Naive thymus-derived CD4-positive, alpha-beta T cell (primary cell): Measurements from ENCODE around the gene NSF. TPM values are rescaled to one million over a fixed set of nuclear protein-coding genes. Genes with fewer than 3 reads are reported as not detected.
"Not testable (repeated sequence)": the region's sequence is repeated elsewhere in the genome, so short reads cannot be mapped to it uniquely, and the experiment has no call there.

ENCODE experiments used
- ATAC-seq: fragments of 150-1000 bp; cut with Tn5 transposase; 2 replicates; pipeline ENCODE4 v1.10.0; 2021; ENCODE audit warnings: mild to moderate bottlenecking, moderate library complexity
- CTCF ChIA-PET: fragments of 350-600 bp; sonication (Branson Sonifier 250); formaldehyde crosslinking; loops from one replicate; lab custom pipeline; 2021; ENCODE audit warnings: antibody characterized with exemption; lab: Charles Lee
- POLR2A ChIA-PET: fragments of 350-600 bp; sonication (Branson Sonifier 250); formaldehyde crosslinking; loops from one replicate; lab custom pipeline; 2021; ENCODE audit warnings: antibody characterized with exemption, inconsistent platforms; lab: Charles Lee
- DNase-seq, 9 donors: peaks; one replicate each; pipeline versions ENCODE4 v3.0.0 to v3.0.0-alpha.2; 2020 to 2022; ENCODE audit warnings: mixed read lengths in 1 of 9
- H3K27ac ChIP-seq: one replicate; pipeline ENCODE4 v1.7.0; 2013; ENCODE audit warnings: mild to moderate bottlenecking, low read depth, low read length, moderate library complexity
- H3K27me3 ChIP-seq, 2 donors: one replicate each; pipeline ENCODE4 v1.7.0; 2013; ENCODE audit warnings: low read length in 2 of 2, mild to moderate bottlenecking in 2 of 2, moderate library complexity in 2 of 2; ENCODE audit not compliant: control insufficient read depth in 2 of 2, insufficient read depth in 2 of 2
- H3K36me3 ChIP-seq, 3 experiments: 1 replicate in 2 of 3; 2 replicates in 1 of 3; pipeline ENCODE4 v1.7.0; 2013; ENCODE audit warnings: low read length in 3 of 3, mild to moderate bottlenecking in 3 of 3, moderate library complexity in 1 of 3; ENCODE audit not compliant: insufficient read depth in 3 of 3, control insufficient read depth in 2 of 3
- H3K4me1 ChIP-seq, 2 donors: one replicate each; pipeline ENCODE4 v1.7.0; 2013; ENCODE audit warnings: low read length in 2 of 2, mild to moderate bottlenecking in 2 of 2, moderate library complexity in 1 of 2; ENCODE audit not compliant: control insufficient read depth in 2 of 2, insufficient read depth in 2 of 2
- H3K4me3 ChIP-seq: 2 replicates; pipeline ENCODE4 v1.7.0; 2013; ENCODE audit warnings: mild to moderate bottlenecking, low read length
- H3K9me3 ChIP-seq, 3 experiments: 1 replicate in 2 of 3; 2 replicates in 1 of 3; pipeline ENCODE4 v1.7.0; 2013; ENCODE audit warnings: low read length in 3 of 3; ENCODE audit not compliant: control insufficient read depth in 2 of 3
- H3K27ac Mint-ChIP-seq, 9 donors: one replicate each; pipeline ENCODE4 v1.8.0; 2020 to 2022; ENCODE audit warnings: mixed read lengths in 9 of 9, mild to moderate bottlenecking in 8 of 9, moderate library complexity in 5 of 9, inconsistent platforms in 2 of 9
- H3K27me3 Mint-ChIP-seq, 5 donors: one replicate each; pipeline ENCODE4 v1.8.0; 2021 to 2022; ENCODE audit warnings: mixed read lengths in 5 of 5, mild to moderate bottlenecking in 1 of 5
- H3K36me3 Mint-ChIP-seq, 5 donors: one replicate each; pipeline ENCODE4 v1.8.0; 2020 to 2022; ENCODE audit warnings: mixed read lengths in 5 of 5, mild to moderate bottlenecking in 3 of 5, inconsistent platforms in 1 of 5
- H3K4me1 Mint-ChIP-seq, 7 donors: one replicate each; pipeline ENCODE4 v1.8.0; 2020 to 2022; ENCODE audit warnings: mixed read lengths in 7 of 7, mild to moderate bottlenecking in 3 of 7, inconsistent platforms in 1 of 7
- H3K4me3 Mint-ChIP-seq, 10 donors: one replicate each; pipeline ENCODE4 v1.8.0; 2020 to 2022; ENCODE audit warnings: mild to moderate bottlenecking in 10 of 10, mixed read lengths in 10 of 10, moderate library complexity in 6 of 10, inconsistent platforms in 2 of 10
- H3K9me3 Mint-ChIP-seq, 11 donors: one replicate each; pipeline ENCODE4 v1.8.0; 2020 to 2022; ENCODE audit warnings: mixed read lengths in 11 of 11, mild to moderate bottlenecking in 4 of 11, inconsistent platforms in 1 of 11, moderate library complexity in 1 of 11
- intact Hi-C, 2 donors: fragments of 100-400 bp; cut with micrococcal nuclease; formaldehyde crosslinking; loops; one replicate each; pipeline ENCODE4 v1.15.1; 2023
- polyA plus RNA-seq, 2 donors: library from polyadenylated mRNA; unstranded; fragments of 300-500 nt; fragmentation: Illumina TruSeq; gene quantifications; one replicate each; pipeline ENCODE4 v1.2.3, GENCODE V29; 2021
- total RNA-seq, 6 experiments: library from RNA in 5 of 6; stranded (reverse) in 5 of 6; gene quantifications; 1 replicate in 5 of 6; 2 replicates in 1 of 6; pipeline ENCODE4 v1.2.3 and lab custom pipeline; 2021 to 2026

NSF gene
- total and polyA plus RNA-seq, 7 experiments from 2014 or later, result 13.0 to 59.8 (median 36.1) TPM

DNA sequence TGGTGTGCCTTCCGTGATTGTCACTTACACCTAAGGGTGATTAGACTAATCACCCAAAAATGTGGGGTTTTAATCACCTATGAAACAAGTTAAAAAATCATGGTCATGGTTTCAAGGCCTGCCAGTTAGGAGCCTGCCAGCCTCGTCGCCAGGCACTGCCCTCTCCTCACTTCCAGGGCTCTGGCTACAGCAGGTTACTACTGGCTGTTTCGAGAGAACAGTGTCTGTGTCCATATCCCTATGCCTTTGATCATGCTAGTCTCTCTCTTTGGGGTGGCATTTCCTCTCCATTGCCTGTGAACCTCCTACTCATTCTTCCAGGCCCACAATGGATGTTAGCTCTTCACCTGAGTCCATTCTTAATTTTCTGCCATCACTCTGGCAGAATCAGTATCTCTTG is 80.3 kb downstream of the NSF start:
- H3K4me1 ChIP-seq, H3K27ac Mint-ChIP-seq, intact Hi-C loops, CTCF ChIA-PET, DNase-seq, H3K27me3 ChIP-seq, POLR2A ChIA-PET, H3K27ac ChIP-seq, H3K36me3 Mint-ChIP-seq, H3K9me3 ChIP-seq, H3K4me3 ChIP-seq, H3K27me3 Mint-ChIP-seq, H3K36me3 ChIP-seq, H3K4me3 Mint-ChIP-seq, ATAC-seq, H3K9me3 Mint-ChIP-seq, H3K4me1 Mint-ChIP-seq: not testable (repeated sequence)

DNA sequence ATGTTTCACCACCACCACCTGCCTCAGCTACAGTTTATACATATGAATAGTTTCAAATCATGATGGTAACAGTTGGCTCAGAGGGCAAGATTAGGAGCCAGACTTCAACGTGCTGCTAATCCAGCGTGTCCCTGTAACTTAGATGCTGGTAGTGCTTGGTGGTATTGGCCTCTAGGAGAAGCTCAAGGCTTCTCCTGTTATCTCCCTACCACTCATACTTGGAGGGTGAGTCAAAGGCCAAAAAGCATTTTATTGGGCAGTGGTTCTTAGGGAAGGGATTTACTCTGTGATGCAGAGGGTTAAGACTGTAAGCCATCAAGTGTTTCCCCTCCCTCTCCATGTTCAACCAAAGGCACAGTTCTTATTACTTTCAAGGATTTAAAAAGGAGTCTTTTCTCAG is 82.3 kb downstream of the NSF start:
- DNase-seq, H3K9me3 ChIP-seq, H3K27ac ChIP-seq, H3K4me1 ChIP-seq, H3K4me3 Mint-ChIP-seq, H3K4me3 ChIP-seq, H3K27ac Mint-ChIP-seq, H3K4me1 Mint-ChIP-seq, intact Hi-C loops, H3K36me3 ChIP-seq, H3K27me3 Mint-ChIP-seq, H3K27me3 ChIP-seq, H3K9me3 Mint-ChIP-seq, ATAC-seq, H3K36me3 Mint-ChIP-seq, POLR2A ChIA-PET, CTCF ChIA-PET: not testable (repeated sequence)

DNA sequence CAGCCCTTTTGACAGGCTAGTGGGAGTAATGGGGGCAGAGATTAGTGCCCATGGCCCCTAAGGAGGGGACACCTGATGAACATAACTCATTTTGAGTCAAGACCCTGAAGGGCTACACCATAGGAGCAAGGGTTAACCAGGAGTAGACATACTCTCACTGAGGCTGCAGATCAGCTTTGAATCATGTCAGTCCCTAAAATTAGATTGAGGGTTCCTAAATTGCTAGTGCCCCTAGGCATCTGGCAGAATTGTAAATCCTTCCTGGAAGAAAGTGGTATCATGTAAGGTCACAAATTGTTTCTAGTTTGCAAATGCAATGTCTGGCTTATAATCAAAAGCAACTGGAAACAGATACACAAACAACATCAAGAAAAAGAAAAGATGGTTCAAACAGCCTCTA is 87.3 kb downstream of the NSF start:
- H3K36me3 ChIP-seq, H3K27ac Mint-ChIP-seq, POLR2A ChIA-PET, intact Hi-C loops, DNase-seq, H3K9me3 ChIP-seq, ATAC-seq, H3K9me3 Mint-ChIP-seq, H3K4me3 ChIP-seq, H3K4me3 Mint-ChIP-seq, H3K4me1 Mint-ChIP-seq, H3K27me3 Mint-ChIP-seq, H3K27ac ChIP-seq, H3K36me3 Mint-ChIP-seq, H3K27me3 ChIP-seq, H3K4me1 ChIP-seq, CTCF ChIA-PET: not testable (repeated sequence)

DNA sequence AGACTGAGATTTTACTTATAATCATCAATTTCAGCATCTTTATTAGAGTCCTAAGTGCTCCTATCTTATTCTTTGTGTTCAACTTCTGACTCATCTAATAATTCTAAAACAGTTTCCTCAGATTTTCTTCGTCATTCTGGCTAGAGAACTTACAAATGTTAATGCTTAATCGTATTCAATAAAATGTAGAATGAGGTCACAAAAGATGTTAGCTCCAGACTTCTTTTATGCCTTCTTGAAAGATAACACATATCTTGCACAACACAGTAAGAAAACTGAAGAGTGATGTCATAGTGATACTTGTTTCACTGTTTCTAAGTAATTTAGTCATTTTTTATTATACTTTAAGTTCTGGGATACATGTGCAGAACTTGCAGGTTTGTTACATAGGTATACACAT is 93.2 kb downstream of the NSF start:
- H3K4me1 Mint-ChIP-seq, H3K4me1 ChIP-seq, DNase-seq, H3K4me3 ChIP-seq, H3K36me3 Mint-ChIP-seq, H3K9me3 ChIP-seq, H3K9me3 Mint-ChIP-seq, H3K27ac Mint-ChIP-seq, H3K4me3 Mint-ChIP-seq, intact Hi-C loops, H3K27me3 Mint-ChIP-seq, H3K27ac ChIP-seq, CTCF ChIA-PET, H3K27me3 ChIP-seq, POLR2A ChIA-PET, H3K36me3 ChIP-seq, ATAC-seq: not testable (repeated sequence)

DNA sequence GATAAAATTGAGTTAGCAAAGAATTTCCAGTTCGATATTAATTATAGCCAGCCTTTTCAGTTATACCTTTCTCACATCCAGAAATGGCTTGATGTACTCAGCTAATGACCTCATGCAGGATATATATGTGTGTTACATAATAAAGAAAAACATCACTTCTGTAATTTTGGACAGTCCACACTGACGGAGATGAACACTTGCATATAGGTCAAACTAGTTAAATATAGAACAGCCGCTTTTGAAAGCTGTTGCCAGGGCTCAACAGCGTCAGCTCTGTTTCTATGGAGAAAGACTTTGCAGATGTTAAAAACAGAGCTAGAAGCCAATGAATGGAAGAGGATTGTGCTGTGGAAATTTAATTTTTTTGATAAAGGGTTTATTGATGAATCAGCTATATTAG is 94.8 kb downstream of the NSF start:
- H3K4me1 ChIP-seq, H3K36me3 ChIP-seq, H3K36me3 Mint-ChIP-seq, H3K27ac ChIP-seq, H3K27me3 Mint-ChIP-seq, H3K9me3 Mint-ChIP-seq, H3K4me1 Mint-ChIP-seq, H3K9me3 ChIP-seq, CTCF ChIA-PET, DNase-seq, H3K4me3 ChIP-seq, H3K27ac Mint-ChIP-seq, POLR2A ChIA-PET, H3K27me3 ChIP-seq, intact Hi-C loops, H3K4me3 Mint-ChIP-seq: not testable (repeated sequence)
- peak; percentile 52 for ATAC-seq

DNA sequence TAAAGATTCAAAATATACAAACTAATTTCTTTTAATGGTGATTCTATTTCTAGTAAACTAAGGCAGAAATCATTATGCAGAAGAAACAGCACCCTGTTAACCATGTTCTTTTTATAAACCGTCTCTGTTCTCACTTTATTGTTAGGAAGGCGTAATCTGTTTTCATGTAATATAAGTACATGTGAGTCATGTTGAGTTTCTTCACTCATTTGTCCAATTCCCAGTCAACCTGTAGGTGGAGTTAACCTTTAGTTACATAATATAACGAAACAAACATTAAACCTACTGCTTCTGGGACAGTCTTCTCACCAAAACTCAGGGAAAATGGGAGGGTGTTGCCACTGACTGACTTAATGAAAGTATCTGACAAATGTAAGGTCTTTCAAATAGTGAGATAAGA is 101.7 kb downstream of the NSF start:
- H3K36me3 Mint-ChIP-seq, H3K36me3 ChIP-seq, H3K4me3 Mint-ChIP-seq, H3K9me3 ChIP-seq, ATAC-seq, H3K4me3 ChIP-seq, POLR2A ChIA-PET, CTCF ChIA-PET, H3K27ac Mint-ChIP-seq, H3K27ac ChIP-seq, H3K4me1 ChIP-seq, intact Hi-C loops, DNase-seq, H3K27me3 Mint-ChIP-seq, H3K27me3 ChIP-seq, H3K4me1 Mint-ChIP-seq, H3K9me3 Mint-ChIP-seq: not testable (repeated sequence)

DNA sequence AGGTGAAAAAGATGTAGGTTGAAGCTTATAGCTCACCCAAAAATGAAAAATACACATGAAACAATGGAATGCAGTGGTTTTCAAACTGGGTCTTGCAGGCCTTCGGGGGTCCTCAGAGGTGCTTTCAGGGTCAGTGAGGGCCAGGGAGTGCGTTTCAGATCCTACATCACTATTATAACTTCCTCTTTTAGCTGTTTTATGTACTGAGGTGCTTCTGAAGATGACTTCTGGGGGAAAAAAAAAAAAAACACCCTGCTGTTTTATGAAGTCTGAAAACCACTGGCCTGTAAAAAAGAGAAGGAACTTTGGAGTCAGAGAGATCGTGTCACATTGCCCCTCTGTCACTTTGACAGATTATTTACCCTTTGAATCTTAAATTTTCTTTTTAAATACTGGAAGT is 102.8 kb downstream of the NSF start:
- H3K27ac Mint-ChIP-seq, H3K36me3 ChIP-seq, H3K27me3 Mint-ChIP-seq, H3K4me1 ChIP-seq, ATAC-seq, intact Hi-C loops, H3K27me3 ChIP-seq, POLR2A ChIA-PET, CTCF ChIA-PET, H3K4me3 Mint-ChIP-seq, H3K36me3 Mint-ChIP-seq, H3K27ac ChIP-seq, DNase-seq, H3K9me3 ChIP-seq, H3K4me3 ChIP-seq, H3K4me1 Mint-ChIP-seq, H3K9me3 Mint-ChIP-seq: not testable (repeated sequence)
